CD4-positive, alpha-beta T cell treated with Interleukin-2 at 100 ng/mL for 4 hours (primary cell): ENCODE measurements around the gene SLC18A3.

ENCODE experiments used
- DNase-seq: peaks from one replicate; pipeline ENCODE4 v3.0.0-alpha.2; 2020; ENCODE audit warnings: low spot score

Gene SLC18A3

GRCh38 chr10:49596493-49596809, 13.7 kb upstream of the SLC18A3 start:
- DNase-seq = no peak

- DNase-seq = no peak
Measured at GRCh38 chr10:49596836-49597235, 13.3 kb upstream of the SLC18A3 start.

GRCh38 chr10:49597426-49598163, 12.5 kb upstream of the SLC18A3 start:
- DNase-seq = no peak

DNA sequence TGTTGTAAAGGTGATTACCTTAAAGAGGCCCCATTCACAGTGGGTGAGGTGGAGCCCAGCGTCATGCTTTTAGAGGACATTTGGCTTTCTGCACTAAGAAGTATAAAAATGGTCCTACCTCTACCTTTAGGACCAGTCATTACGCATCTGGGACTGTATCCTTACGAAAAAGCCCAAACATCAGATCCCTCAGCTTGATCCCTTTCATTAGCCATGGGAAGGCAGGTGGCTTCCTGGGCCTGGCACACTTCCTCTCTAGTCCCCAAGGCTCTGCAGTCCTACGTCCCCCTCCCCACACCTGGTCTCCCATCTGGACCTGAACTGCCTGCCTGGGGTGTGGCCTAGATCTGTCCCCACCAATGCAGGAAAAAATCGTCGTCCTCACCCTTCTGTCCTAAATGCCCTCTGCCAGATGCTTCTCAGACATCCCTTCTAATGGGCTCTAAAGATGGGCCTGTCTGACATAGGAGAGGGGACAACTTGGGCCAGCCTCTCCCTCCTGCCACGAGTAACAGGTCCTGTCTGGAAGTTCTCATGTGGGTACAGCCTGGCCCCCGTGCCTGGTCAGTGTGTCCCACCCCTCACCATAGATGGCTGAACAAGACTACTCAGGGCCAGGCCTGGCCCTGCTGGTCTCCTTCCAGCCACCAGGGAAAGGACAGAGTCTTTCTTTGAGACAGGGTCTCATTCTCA, 11.8 kb upstream of the SLC18A3 start:
- DNase-seq = no peak

DNA sequence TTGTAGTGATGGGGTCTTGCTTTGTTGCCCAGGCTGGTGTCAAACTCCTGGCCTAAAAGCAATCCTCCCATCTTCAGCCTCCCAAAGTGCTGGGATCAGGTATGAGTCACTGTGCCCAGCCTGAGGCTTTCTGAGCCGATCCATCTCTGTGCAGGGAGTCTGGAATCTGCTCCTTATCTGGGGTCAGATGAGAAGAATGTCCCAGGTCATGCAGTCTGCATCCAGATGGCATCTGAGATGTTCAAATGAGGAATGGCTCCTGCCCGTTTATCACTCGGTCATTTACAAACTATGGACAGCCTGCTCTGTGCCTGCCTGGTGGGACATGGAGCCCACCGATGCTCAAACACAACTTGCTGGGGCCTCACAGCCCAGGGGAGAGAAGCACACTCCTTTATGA, 11.1 kb upstream of the SLC18A3 start:
- DNase-seq = no peak

- DNase-seq = no peak
Measured at GRCh38 chr10:49599546-49599945, 10.6 kb upstream of the SLC18A3 start.

- no peak for DNase-seq
Measured at GRCh38 chr10:49600046-49600445, 10.1 kb upstream of the SLC18A3 start.

DNA sequence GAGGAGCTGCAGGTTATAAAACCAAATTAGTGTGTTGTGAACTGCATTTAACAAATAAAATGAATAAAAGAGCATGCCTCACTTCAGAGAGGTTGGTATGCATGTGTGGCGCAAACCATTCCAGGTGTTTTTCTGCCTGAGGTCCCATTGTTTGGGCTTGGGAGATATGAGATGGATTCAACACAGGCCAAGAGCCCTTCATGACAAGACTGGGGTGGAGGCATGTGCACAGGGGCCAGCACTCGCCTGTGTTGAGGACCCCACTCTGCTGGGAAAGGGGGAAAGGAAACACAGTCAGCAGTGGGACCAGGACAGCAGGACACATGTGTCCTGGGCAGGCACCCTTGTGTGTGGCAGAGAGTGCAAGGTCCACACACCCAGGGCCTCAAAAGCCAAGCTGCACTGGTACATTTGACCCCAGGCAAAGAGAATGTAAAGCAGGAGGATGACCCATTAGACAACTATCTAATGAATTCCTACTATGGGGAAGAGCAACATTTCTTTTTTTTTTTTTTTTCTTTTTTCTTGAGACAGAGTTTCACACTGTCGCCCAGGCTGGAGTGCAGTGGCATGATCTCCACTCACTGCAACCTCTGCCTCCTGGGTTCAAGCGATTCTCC, 9.2 kb upstream of the SLC18A3 start:
- DNase-seq = no peak

DNA sequence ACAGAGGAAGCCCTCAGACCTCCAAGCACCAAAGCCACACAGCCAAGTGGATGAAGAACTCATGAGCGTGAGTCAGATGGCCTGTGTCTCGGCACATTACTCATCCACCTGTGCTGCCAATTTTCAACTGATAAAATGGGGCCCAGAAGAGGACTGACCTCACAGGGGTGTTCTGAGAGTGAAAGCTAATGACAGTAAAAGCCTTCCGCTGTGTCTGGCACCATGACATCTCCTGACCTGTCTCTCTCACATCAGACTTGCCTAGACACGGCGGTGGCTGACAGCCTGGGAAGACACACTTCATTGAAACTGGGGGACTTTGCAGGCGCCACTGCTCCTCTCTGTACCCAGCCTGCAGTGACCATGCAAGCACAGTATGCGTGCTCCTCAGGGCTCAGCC, 8.3 kb upstream of the SLC18A3 start:
- no peak for DNase-seq

DNA sequence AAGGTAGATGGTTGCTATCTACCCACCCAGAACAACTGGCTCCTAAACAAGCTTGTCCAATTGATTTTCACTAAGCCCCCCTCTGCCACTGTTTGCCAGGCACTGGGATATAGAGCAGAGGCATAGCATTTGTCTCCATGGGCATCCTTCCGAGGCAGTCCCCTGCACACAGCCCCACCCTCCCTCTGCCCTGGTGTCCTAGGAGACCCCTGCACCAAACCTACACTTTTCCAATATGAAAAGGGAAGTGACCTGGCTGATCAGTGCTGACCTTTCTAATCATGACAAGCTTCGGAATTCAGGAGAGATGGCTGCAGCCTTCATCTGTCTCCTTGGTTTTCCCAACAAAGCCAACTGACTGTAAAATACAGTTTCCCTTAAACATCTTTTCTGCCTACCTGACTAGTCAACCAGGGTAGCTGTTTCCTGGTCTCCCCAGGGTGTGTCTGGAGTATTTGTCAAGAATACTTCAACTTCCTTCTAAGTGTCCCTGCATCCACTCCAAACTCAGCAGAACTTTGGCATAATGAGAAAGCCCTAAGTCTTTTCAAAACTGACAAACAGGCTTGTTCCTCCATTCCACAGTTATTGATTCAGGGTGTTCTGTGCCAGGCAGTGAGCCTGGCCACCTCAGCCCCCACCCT, 7.6 kb upstream of the SLC18A3 start:
- no peak for DNase-seq

DNA sequence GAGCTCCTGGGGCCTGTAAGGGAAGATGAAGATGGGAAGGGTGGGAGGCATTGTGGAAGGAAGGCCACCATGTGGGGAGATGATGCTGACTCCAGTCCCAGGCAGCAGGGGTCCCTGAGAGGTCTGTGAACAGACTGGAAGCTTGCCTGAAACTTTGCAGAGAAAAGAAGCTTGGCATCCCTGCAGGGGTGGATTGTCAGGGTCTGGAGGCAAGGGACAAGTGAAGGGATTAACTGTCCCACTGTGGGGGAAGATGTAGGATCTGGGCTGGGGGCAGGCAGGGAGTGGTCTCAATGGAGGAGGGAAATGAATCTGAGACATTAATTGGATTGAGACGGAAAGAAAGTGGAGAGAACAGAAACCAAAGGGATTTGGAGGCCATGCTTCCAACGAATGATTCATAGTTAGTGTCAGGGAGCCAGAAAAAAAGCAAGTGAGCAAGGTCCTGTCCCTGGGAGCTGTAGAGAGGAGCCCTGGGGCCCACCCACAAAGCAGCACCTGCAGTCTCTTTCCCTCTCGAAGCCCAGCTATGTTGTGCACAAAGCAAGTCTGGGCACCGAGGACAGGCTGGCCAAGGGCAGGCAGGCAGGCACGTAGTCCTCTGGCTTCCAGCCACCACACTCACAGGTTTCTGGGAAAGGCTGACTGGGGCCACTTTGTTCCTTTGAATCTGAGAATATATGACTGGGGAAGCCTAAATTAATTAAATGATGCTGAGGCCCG, 4.7 kb upstream of the SLC18A3 start:
- DNase-seq = no peak

DNA sequence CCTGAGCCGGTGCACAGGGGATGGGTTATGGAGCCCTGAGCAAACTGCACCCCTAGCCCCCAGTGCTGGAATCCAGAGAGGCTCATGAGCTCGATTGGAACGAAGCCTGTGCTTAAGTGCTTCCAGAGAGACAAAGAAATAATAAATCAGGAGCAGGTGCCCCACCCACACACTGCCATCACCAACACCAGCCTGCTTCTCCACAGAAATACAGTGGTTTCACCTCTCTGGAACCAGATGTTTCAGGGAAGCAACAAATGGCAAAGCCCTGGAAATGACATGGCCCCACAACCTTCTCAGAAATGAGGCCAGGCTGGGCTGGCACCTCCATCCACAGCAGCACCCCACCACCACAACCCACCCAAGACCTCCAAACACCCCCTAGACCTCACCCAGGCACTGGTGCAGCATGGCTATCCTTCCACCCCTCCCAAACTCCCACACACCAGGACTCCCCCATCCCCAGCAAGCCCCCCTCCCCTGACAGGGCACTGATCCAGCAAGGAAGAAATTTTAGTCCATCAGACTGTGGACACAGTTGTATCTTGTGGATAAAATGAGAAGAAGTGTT, 4.1 kb upstream of the SLC18A3 start:
- DNase-seq = no peak

- DNase-seq = peak; percentile 37
Measured at GRCh38 chr10:49606981-49607535, 3.1 kb upstream of the SLC18A3 start.

DNA sequence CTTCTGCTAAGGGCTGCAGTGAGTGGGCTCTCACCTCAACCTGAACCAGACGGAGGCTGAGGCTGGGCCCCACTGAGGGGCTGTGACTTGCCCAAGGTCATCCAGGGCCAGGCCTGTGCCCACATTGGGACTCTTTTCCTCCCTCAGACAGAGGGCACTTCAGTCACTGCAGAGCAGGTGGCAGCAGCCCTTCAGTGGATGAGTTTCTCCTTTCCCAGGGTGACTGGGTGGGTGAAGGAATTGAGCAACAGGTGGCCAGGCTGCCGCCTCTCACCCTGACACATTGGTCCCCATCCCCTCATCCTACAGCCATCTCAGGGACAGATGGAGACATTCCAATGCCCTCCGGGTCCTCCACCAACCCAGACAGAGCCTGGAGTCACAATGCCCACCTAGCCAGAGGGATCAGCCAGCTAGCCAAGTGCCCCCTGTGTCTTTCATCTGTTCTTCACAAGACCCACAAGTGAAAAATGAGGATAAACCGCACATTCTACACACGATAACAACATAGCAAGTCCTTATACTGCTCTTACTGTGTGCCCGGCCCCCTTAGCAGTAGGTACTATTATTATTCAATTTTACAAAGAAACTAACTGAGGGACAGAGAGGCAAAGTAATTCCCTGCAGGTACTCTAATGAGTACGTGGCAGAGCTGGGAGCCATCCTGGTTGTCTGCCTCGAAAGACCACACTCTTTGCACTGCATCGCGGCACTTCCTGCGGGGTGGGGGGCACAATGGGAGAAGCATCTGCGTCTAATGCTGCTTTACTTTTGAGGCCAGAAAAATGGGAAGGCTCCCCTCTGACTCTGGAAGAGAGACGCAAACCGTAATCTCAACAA, 1.7 kb upstream of the SLC18A3 start:
- no peak for DNase-seq

DNA sequence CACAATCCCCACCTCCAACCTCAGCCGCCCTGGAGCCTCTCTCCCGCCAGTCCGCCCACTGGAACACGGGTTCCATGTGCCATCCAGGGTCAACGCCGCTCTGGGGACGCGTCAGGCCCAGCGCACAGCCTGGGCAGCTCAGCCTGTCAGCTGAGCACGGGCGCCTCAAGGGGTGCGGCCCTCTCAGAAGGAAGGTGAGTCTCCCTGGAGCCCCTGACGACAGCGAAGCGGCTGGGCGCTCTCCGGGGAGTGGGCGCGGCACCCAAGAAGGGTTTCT, 1.2 kb upstream of the SLC18A3 start:
- DNase-seq = no peak

GRCh38 chr10:49609283-49610113, 612 bp upstream of the SLC18A3 start:
- no peak for DNase-seq

- DNase-seq = no peak
Measured at GRCh38 chr10:49610458-49611165, 502 bp downstream of the SLC18A3 start.

DNA sequence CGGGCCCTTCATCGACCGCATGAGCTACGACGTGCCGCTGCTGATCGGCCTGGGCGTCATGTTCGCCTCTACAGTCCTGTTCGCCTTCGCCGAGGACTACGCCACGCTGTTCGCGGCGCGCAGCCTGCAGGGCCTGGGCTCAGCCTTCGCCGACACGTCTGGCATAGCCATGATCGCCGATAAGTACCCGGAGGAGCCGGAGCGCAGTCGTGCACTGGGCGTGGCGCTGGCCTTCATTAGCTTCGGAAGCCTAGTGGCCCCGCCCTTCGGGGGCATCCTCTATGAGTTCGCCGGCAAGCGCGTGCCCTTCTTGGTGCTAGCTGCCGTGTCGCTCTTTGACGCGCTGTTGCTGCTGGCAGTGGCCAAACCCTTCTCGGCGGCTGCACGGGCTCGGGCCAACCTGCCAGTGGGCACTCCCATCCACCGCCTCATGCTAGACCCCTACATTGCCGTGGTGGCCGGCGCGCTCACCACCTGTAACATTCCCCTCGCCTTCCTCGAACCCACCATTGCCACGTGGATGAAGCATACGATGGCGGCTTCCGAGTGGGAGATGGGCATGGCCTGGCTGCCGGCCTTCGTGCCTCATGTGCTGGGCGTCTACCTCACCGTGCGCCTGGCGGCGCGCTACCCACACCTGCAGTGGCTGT, 1.2 kb downstream of the SLC18A3 start:
- no peak for DNase-seq
